ENCODE results near the gene TVP23A. TPM values are rescaled to one million over a fixed set of nuclear protein-coding genes. Genes with fewer than 3 reads are reported as not detected.

TVP23A gene
- total and polyA plus RNA-seq, 10 of the 15 experiments (the other 5 are each of a cell fraction or from before 2014, with no cell fraction given), result 1.1 to 6.4 (median 2.2) TPM

DNA sequence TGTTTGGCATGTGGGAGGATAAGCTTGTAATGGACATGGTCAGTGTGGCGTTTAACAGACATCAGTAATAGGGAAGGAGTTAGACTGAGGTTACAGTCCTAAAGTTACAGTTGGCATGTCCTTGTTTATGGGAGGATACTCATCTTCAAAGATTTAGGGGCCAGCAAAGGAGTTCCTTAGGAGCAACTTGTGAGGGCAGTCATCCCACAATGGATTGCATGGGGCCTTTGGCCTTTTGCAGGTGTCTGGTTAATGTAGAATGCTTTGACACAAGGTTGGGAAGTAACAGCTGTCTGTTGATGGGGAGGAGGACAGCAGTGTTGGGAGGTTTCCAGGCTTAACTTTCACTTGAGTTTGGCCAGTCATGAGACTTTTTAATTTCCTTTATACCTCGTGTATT is 72.8 kb downstream of the TVP23A start (continued):
- TF ChIP-seq, protein P1, sequence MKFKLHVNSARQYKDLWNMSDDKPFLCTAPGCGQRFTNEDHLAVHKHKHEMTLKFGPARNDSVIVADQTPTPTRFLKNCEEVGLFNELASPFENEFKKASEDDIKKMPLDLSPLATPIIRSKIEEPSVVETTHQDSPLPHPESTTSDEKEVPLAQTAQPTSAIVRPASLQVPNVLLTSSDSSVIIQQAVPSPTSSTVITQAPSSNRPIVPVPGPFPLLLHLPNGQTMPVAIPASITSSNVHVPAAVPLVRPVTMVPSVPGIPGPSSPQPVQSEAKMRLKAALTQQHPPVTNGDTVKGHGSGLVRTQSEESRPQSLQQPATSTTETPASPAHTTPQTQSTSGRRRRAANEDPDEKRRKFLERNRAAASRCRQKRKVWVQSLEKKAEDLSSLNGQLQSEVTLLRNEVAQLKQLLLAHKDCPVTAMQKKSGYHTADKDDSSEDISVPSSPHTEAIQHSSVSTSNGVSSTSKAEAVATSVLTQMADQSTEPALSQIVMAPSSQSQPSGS (IDR thresholded peaks at IDR 0.05; ENCODE audit: low read length), result no peak
- TF ChIP-seq CBX5 (IDR thresholded peaks at IDR 0.05; ENCODE audit: low read depth) (no peak), PML (IDR thresholded peaks at IDR 0.05; ENCODE audit: low read length) (no peak)

DNA sequence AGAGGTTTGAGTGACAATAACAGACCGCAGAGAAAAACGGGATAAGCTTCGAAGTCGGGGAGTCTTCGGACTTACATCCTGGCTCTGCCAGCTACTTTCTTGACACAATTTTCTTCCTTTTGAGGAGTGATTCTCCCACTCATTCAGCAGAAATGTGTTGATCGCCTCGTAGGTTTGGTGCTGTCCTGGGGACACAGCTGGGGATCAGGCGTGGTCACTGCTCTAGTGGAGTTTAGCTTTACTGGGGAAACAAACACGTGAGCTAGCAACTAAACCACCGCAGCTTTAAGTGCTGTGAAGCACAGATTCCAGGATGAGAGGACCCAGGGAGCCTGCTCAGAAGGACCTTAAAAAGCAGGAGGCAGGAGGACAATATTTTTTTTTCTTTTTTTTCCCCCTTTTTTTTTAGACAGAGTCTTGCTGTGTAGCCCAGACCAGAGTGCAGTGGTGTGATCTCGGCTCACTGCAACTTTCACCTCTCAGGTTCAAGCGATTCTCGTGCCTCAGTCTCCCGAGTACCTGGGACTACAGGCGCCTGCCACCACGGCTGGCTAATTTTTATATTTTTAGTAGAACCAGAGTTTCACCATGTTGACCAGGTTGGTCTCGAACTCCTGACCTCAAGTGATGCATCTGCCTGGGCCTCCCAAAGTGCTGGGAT is 74.1 kb downstream of the TVP23A start:
- intact Hi-C loops (cut with micrococcal nuclease; ENCODE audit: unreplicated experiment), result no loop called here
- Histone ChIP-seq H3K79me2 (ENCODE audit: control insufficient read depth, insufficient read depth, low read length) (peaks cover 4% of the 10 kb centered on the region), H3K4me1 (ENCODE audit: control insufficient read depth, insufficient read depth, low read length) (peaks cover 36% of the 10 kb centered on the region), H3K9me3 (replicated peaks; ENCODE audit: control insufficient read depth, insufficient read depth, low read length) (no peaks in the 10 kb centered on the region), H3K4me2 (ENCODE audit: control insufficient read depth, insufficient read depth) (peak overlapping the region; percentile 73), H3K27ac (ENCODE audit: control insufficient read depth, insufficient read depth) (peak overlapping the region; percentile 63), H3K4me3 (peak overlapping the region; percentile 69), H2AFZ (ENCODE audit: control insufficient read depth, low read depth, low read length) (peak overlapping the region; percentile 47), H3K36me3 (ENCODE audit: control insufficient read depth in 2 of 2, insufficient read depth in 2 of 2, low read length in 1 of 2) (peaks cover 1 to 10% of the 10 kb centered on the region in 2 experiments; a peak in 2 of 4 replicates), H3K9ac (ENCODE audit: control insufficient read depth, insufficient read depth, low read length) (peak overlapping the region; percentile 64), H4K20me1 (ENCODE audit: control insufficient read depth, insufficient read depth) (no peaks in the 10 kb centered on the region), H3K27me3 (replicated peaks in 1 of 2; ENCODE audit: control insufficient read depth in 2 of 2, insufficient read depth in 2 of 2, low read length in 1 of 2) (no peaks in the 10 kb centered on the region)
- DNase-seq (ENCODE audit: low read depth, low spot score) (no peak), ATAC-seq (peak; percentile 1; the same call in 2 of the 3 replicates), FAIRE-seq (no peak)
- ChIA-PET SMC1A (ENCODE audit: uncharacterized antibody, unreplicated experiment) (interaction anchor here (0.6 to 3.8 kb wide), 32 partner anchors 9 to 439 kb away, joined by 3 to 22 read pairs (median 4); partner anchors contain the start of genes CIITA and DEXI), CTCF (interaction anchor here (0.7 to 1.4 kb wide), 11 partner anchors 9 to 206 kb away, joined by 3 to 7 read pairs (median 4); no protein-coding TSS in a partner anchor), POLR2A (interaction anchor here (0.5 to 2.6 kb wide), 21 partner anchors 9 to 198 kb away, joined by 3 to 19 read pairs (median 5); partner anchors contain the start of genes CIITA and DEXI), RAD21 (ENCODE audit: unreplicated experiment) (interaction anchor here (0.7 to 4.0 kb wide), 34 partner anchors 10 to 233 kb away, joined by 3 to 52 read pairs (median 4); partner anchors contain the start of gene CIITA)
- WGBS (ENCODE audit: insufficient coverage, insufficient replicate concordance, low lambda C conversion rate, missing lambda C conversion rate), result 24% methylated on average over 17 of the region's 17 CpGs
- BruUV-seq (replicated peaks), result TSS peak; percentile 97
- in situ Hi-C loops (cut with MboI), result loop anchor here (5.0 kb wide), 3 partner anchors 133 to 432 kb away; partner anchors contain the start of gene CIITA
- TF ChIP-seq TBL1XR1 (IDR thresholded peaks at IDR 0.05; ENCODE audit: low read depth, low read length) (no peak), LARP7 (IDR thresholded peaks at IDR 0.05) (peak; percentile 47; the same call in 1 of the 2 replicates), DPF2 (IDR thresholded peaks at IDR 0.05) (0 out of 2 replicates have a peak, but pooled peaks have one; percentile 36), SMARCA5 (IDR thresholded peaks at IDR 0.05) (0 out of 2 replicates have a peak, but pooled peaks have one; percentile 33), CHD1 (IDR thresholded peaks at IDR 0.05; ENCODE audit: low read depth, low read length) (no peak), MEF2B (IDR thresholded peaks at IDR 0.05; ENCODE audit: partially characterized antibody, poor library complexity, severe bottlenecking) (no peak), SIN3A (IDR thresholded peaks at IDR 0.05; ENCODE audit: low read depth, low read length) (no peak)
- TF ChIP-seq, protein P2, sequence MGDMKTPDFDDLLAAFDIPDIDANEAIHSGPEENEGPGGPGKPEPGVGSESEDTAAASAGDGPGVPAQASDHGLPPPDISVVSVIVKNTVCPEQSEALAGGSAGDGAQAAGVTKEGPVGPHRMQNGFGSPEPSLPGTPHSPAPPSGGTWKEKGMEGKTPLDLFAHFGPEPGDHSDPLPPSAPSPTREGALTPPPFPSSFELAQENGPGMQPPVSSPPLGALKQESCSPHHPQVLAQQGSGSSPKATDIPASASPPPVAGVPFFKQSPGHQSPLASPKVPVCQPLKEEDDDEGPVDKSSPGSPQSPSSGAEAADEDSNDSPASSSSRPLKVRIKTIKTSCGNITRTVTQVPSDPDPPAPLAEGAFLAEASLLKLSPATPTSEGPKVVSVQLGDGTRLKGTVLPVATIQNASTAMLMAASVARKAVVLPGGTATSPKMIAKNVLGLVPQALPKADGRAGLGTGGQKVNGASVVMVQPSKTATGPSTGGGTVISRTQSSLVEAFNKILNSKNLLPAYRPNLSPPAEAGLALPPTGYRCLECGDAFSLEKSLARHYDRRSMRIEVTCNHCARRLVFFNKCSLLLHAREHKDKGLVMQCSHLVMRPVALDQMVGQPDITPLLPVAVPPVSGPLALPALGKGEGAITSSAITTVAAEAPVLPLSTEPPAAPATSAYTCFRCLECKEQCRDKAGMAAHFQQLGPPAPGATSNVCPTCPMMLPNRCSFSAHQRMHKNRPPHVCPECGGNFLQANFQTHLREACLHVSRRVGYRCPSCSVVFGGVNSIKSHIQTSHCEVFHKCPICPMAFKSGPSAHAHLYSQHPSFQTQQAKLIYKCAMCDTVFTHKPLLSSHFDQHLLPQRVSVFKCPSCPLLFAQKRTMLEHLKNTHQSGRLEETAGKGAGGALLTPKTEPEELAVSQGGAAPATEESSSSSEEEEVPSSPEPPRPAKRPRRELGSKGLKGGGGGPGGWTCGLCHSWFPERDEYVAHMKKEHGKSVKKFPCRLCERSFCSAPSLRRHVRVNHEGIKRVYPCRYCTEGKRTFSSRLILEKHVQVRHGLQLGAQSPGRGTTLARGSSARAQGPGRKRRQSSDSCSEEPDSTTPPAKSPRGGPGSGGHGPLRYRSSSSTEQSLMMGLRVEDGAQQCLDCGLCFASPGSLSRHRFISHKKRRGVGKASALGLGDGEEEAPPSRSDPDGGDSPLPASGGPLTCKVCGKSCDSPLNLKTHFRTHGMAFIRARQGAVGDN (IDR thresholded peaks at IDR 0.05), result peak; percentile 16; the same call in 1 of the 2 replicates
- TF ChIP-seq, protein P3, sequence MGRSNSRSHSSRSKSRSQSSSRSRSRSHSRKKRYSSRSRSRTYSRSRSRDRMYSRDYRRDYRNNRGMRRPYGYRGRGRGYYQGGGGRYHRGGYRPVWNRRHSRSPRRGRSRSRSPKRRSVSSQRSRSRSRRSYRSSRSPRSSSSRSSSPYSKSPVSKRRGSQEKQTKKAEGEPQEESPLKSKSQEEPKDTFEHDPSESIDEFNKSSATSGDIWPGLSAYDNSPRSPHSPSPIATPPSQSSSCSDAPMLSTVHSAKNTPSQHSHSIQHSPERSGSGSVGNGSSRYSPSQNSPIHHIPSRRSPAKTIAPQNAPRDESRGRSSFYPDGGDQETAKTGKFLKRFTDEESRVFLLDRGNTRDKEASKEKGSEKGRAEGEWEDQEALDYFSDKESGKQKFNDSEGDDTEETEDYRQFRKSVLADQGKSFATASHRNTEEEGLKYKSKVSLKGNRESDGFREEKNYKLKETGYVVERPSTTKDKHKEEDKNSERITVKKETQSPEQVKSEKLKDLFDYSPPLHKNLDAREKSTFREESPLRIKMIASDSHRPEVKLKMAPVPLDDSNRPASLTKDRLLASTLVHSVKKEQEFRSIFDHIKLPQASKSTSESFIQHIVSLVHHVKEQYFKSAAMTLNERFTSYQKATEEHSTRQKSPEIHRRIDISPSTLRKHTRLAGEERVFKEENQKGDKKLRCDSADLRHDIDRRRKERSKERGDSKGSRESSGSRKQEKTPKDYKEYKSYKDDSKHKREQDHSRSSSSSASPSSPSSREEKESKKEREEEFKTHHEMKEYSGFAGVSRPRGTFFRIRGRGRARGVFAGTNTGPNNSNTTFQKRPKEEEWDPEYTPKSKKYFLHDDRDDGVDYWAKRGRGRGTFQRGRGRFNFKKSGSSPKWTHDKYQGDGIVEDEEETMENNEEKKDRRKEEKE (IDR thresholded peaks at IDR 0.05), result no peak
